ENCODE results near the gene TCEA3. TPM values are rescaled to one million over a fixed set of nuclear protein-coding genes. Genes with fewer than 3 reads are reported as not detected.

The TCEA3 gene
- total and polyA plus RNA-seq, 2 donors (not counting 3 experiments of a cell fraction or from before 2014, with no cell fraction given), result 1.5 to 3.7 TPM

DNA sequence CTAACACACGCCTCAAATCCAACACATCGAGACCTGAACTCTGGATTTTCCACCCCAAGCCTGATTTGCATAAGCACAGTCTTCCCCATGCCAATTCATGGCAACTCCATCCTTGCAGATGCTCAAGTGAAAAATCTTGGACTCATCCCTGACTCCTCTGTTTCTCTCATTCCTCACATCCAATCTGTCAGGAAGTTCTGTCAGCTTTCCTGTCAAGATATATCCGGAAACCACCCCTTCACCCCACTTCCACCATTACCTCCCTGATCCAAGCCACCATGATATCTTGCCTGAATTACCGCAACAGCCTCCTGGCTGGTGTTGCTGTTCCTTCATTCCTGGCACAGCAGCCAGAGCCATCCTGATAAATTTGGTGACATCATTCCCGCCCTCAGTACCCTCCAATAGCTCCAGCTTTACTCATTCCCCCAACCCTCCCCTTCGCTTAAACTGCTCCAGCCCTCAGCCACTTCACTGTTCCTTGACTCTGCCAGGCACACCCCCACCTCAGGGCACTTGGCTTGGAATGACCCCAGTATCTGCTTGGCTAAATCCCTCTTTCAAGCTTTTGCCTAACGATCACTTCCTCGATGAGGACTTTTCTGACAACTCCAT is 17.4 kb downstream of the TCEA3 start:
- DNase-seq (ENCODE audit: low read depth, low spot score) (no peak), FAIRE-seq (no peak)
- ChIA-PET CTCF (no interaction called here), POLR2A (no interaction called here)
- Histone ChIP-seq H3K27ac (ENCODE audit: insufficient read depth, low read depth, low read length) (no peak overlapping the region), H3K9me1 (replicated peaks; ENCODE audit: control insufficient read depth, extremely low read depth, insufficient read depth, low read length) (no peaks in the 10 kb centered on the region), H3K4me1 (ENCODE audit: control insufficient read depth, extremely low read depth, insufficient read depth, low read length) (peaks cover 23% of the 10 kb centered on the region), H3K79me2 (ENCODE audit: control insufficient read depth, insufficient read depth, low read length) (no peaks in the 10 kb centered on the region), H3K4me2 (ENCODE audit: insufficient read depth, low read length) (no peak overlapping the region), H3K36me3 (ENCODE audit: control insufficient read depth in 2 of 2, extremely low read depth in 1 of 2, insufficient read depth in 2 of 2, low read length in 2 of 2) (no peaks in the 10 kb centered on the region), H3K4me3 (replicated peaks in 1 of 3; ENCODE audit: insufficient read depth in 1 of 3, low read depth in 1 of 3, low read length in 3 of 3) (no peak overlapping the region), H3K9ac (replicated peaks; ENCODE audit: extremely low read depth, insufficient read depth, low read length) (no peak overlapping the region), H3K9me3 (replicated peaks; ENCODE audit: control insufficient read depth, insufficient read depth, low read length) (no peaks in the 10 kb centered on the region), H4K20me1 (replicated peaks; ENCODE audit: control insufficient read depth, extremely low read depth, insufficient read depth, low read length) (no peaks in the 10 kb centered on the region), H2AFZ (ENCODE audit: low read depth, low read length) (no peak overlapping the region), H3K27me3 (ENCODE audit: control insufficient read depth in 2 of 2, insufficient read depth in 2 of 2, low read length in 2 of 2) (no peaks in the 10 kb centered on the region)
- dilution Hi-C loops (cut with MboI; ENCODE audit: extremely low pct_ligation_motif_present, low sequenced_read_pairs) (no loop called here), intact Hi-C loops (cut with micrococcal nuclease) (no loop called here)
- TF ChIP-seq POLR2AphosphoS5 (IDR thresholded peaks at IDR 0.05; ENCODE audit: insufficient read depth, low read depth, low read length) (no peak), POLR2A (IDR thresholded peaks at IDR 0.05; ENCODE audit: low read depth, low read length) (no peak), JUN (IDR thresholded peaks at IDR 0.05; ENCODE audit: borderline replicate concordance, insufficient read depth, insufficient read length, low read depth) (no peak)
- TF ChIP-seq, protein P1, sequence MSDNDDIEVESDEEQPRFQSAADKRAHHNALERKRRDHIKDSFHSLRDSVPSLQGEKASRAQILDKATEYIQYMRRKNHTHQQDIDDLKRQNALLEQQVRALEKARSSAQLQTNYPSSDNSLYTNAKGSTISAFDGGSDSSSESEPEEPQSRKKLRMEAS (IDR thresholded peaks at IDR 0.05; ENCODE audit: insufficient read depth, insufficient read length), result no peak
- BruUV-seq (replicated peaks), result no TSS peak

DNA sequence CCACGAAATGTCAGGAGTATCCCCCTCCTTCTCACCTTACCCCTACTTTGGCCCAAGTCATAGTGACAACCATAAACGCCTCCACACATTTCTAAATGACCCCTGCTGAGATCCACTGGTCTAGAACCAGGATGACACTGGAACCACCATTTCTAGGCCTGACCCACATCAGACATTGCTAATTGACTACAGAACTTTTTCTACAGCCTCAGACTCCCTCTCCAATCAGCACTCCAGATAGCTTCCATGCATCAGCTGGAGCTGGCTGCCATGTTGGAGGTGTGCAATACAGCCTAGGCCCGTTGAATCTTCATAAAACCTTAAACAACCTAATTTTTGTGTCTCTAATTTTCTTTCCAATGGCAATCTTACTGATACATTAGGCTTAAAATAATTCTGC is 18.6 kb downstream of the TCEA3 start:
- Histone ChIP-seq H3K4me3 (replicated peaks in 1 of 3; ENCODE audit: insufficient read depth in 1 of 3, low read depth in 1 of 3, low read length in 3 of 3) (no peak overlapping the region), H3K27ac (ENCODE audit: insufficient read depth, low read depth, low read length) (no peak overlapping the region), H3K9me3 (replicated peaks; ENCODE audit: control insufficient read depth, insufficient read depth, low read length) (no peaks in the 10 kb centered on the region), H3K27me3 (ENCODE audit: control insufficient read depth in 2 of 2, insufficient read depth in 2 of 2, low read length in 2 of 2) (no peaks in the 10 kb centered on the region), H3K36me3 (ENCODE audit: control insufficient read depth in 2 of 2, extremely low read depth in 1 of 2, insufficient read depth in 2 of 2, low read length in 2 of 2) (no peaks in the 10 kb centered on the region), H2AFZ (ENCODE audit: low read depth, low read length) (no peak overlapping the region), H3K79me2 (ENCODE audit: control insufficient read depth, insufficient read depth, low read length) (no peaks in the 10 kb centered on the region), H3K4me2 (ENCODE audit: insufficient read depth, low read length) (no peak overlapping the region), H3K9ac (replicated peaks; ENCODE audit: extremely low read depth, insufficient read depth, low read length) (no peak overlapping the region), H4K20me1 (replicated peaks; ENCODE audit: control insufficient read depth, extremely low read depth, insufficient read depth, low read length) (no peaks in the 10 kb centered on the region), H3K4me1 (ENCODE audit: control insufficient read depth, extremely low read depth, insufficient read depth, low read length) (peaks cover 25% of the 10 kb centered on the region), H3K9me1 (replicated peaks; ENCODE audit: control insufficient read depth, extremely low read depth, insufficient read depth, low read length) (no peaks in the 10 kb centered on the region)
- FAIRE-seq (no peak), DNase-seq (ENCODE audit: low read depth, low spot score) (no peak)
- BruUV-seq (replicated peaks), result no TSS peak
- intact Hi-C loops (cut with micrococcal nuclease), result no loop called here
- ChIA-PET CTCF (interaction anchor here (3.8 kb wide), 1 partner anchor 38 kb away, joined by 25 read pairs; no protein-coding TSS in a partner anchor), POLR2A (no interaction called here)
- TF ChIP-seq POLR2A (IDR thresholded peaks at IDR 0.05; ENCODE audit: low read depth, low read length) (no peak), GATA2 (IDR thresholded peaks at IDR 0.05; ENCODE audit: insufficient read depth, insufficient read length, low read depth, low read length) (no peak), EZH2 (IDR thresholded peaks at IDR 0.05; ENCODE audit: borderline replicate concordance, low read depth, low read length, severe bottlenecking) (no peak), POLR2AphosphoS5 (IDR thresholded peaks at IDR 0.05; ENCODE audit: insufficient read depth, low read depth, low read length) (no peak), JUN (IDR thresholded peaks at IDR 0.05; ENCODE audit: borderline replicate concordance, insufficient read depth, insufficient read length, low read depth) (no peak), MYC (IDR thresholded peaks at IDR 0.05; ENCODE audit: low read depth, low read length) (no peak), FOS (IDR thresholded peaks at IDR 0.05; ENCODE audit: borderline replicate concordance, insufficient read depth, low read length) (no peak)
- TF ChIP-seq, protein P1 (IDR thresholded peaks at IDR 0.05; ENCODE audit: insufficient read depth, insufficient read length), result no peak
- TF ChIP-seq, protein P2, sequence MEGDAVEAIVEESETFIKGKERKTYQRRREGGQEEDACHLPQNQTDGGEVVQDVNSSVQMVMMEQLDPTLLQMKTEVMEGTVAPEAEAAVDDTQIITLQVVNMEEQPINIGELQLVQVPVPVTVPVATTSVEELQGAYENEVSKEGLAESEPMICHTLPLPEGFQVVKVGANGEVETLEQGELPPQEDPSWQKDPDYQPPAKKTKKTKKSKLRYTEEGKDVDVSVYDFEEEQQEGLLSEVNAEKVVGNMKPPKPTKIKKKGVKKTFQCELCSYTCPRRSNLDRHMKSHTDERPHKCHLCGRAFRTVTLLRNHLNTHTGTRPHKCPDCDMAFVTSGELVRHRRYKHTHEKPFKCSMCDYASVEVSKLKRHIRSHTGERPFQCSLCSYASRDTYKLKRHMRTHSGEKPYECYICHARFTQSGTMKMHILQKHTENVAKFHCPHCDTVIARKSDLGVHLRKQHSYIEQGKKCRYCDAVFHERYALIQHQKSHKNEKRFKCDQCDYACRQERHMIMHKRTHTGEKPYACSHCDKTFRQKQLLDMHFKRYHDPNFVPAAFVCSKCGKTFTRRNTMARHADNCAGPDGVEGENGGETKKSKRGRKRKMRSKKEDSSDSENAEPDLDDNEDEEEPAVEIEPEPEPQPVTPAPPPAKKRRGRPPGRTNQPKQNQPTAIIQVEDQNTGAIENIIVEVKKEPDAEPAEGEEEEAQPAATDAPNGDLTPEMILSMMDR (IDR thresholded peaks at IDR 0.05; ENCODE audit: extremely low read depth in 1 of 2, insufficient read depth in 1 of 2, low read depth in 1 of 2, low read length in 2 of 2), result no peak
- dilution Hi-C loops (cut with MboI; ENCODE audit: extremely low pct_ligation_motif_present, low sequenced_read_pairs), result no loop called here
